ENCODE results near the gene COL11A2. TPM values are rescaled to one million over a fixed set of nuclear protein-coding genes. Genes with fewer than 3 reads are reported as not detected.
A peak's percentile ranks its signal among the peaks of the same experiment; 100 is the strongest.
"Not testable (repeated sequence)": the region's sequence is repeated elsewhere in the genome, so short reads cannot be mapped to it uniquely, and the experiment has no call there.

COL11A2 gene
- total and polyA plus RNA-seq, 12 donors: 0.52 to 8.7 (median 0.94) TPM

DNA sequence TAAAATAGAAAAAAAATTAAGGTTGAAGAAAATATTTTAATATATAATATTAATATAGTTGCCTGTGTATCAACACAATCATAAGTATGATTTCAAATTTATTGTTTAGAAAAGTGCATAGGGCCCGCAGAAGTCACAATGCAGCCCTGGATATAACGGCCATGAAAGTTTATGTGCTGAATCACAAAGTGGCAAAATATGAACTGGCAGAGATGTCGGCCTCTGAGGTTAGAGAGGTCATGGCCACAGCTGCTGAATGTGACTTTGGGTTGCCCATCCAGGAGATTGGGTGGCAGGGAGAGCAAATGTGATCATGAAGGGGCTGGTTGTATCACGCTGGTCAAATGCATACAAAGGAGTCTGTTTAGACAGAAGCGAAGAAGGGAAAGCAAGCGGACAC is 35.7 kb downstream of the COL11A2 start:
- Histone ChIP-seq H3K4me3 (no peak overlapping the region), H3K27ac (peak overlapping the region in 1 of 10 donors; percentile 3), H3K27me3 (peaks cover 0 to 5% (median 0%) of the 10 kb centered on the region in 7 donors), H3K9me3 (peaks cover 0 to 17% (median 13%) of the 10 kb centered on the region in 11 donors), H3K36me3 (no peaks in the 10 kb centered on the region), H3K4me1 (peaks cover 0 to 12% (median 0%) of the 10 kb centered on the region in 9 donors)
- no peak for ATAC-seq
- 79 to 95% methylated on average over 6 of the region's 6 CpGs for WGBS, 2 donors
- no peak for DNase-seq
- intact Hi-C loops (cut with DNase I): no loop called here
- TF ChIP-seq CTCF (IDR thresholded peaks at IDR 0.05): no peak

- Histone ChIP-seq H3K9me3 (peaks cover 0 to 25% (median 14%) of the 10 kb centered on the region in 11 donors), H3K27me3 (peaks cover 0 to 15% (median 12%) of the 10 kb centered on the region in 7 donors), H3K36me3 (no peaks in the 10 kb centered on the region), H3K4me1 (no peaks in the 10 kb centered on the region), H3K4me3 (no peak overlapping the region), H3K27ac (no peak overlapping the region)
- TF ChIP-seq CTCF (IDR thresholded peaks at IDR 0.05): no peak
- 74% methylated on average over 4 of the region's 4 CpGs for WGBS, 2 donors
- intact Hi-C loops (cut with DNase I): loop anchor here in 1 of 10 donors (5.0 kb wide), 1 partner anchor 37 kb away; no protein-coding TSS in a partner anchor
- no peak for DNase-seq
- no peak for ATAC-seq
Measured at GRCh38 chr6:33154349-33154748, 37.9 kb downstream of the COL11A2 start.

DNA sequence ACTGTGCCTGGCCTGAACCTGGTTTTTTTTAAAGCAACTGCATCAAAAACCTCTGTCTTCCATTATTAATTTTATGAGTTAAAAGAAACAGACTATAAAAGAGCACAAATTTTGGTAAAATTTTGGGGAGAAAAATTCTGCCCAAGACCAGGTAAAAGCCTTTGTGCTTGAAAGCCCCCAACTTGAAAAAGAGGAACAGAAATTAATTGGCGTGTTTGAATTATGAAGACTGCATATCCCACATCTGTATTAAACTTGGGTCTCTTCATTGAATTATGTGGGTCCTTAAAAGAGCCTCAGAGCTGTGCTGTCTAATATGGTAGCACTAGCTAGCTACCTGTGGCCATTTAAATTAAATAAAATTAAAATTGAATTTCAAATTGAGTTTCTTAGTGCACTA is 41.2 kb downstream of the COL11A2 start:
- DNase-seq (no peak), ATAC-seq (no peak)
- peaks cover 0 to 22% (median 12%) of the 10 kb centered on the region in 7 donors for H3K27me3 ChIP-seq
- H3K36me3 ChIP-seq: no peaks in the 10 kb centered on the region
- H3K27ac ChIP-seq: no peak overlapping the region
- 82 to 88% methylated on average over 1 of the region's 1 CpG for WGBS, 2 donors
- no peak for TF ChIP-seq CTCF (IDR thresholded peaks at IDR 0.05)
- no peaks in the 10 kb centered on the region for H3K4me1 ChIP-seq
- intact Hi-C loops (cut with DNase I): loop anchor here in 1 of 10 donors (5.0 kb wide), 1 partner anchor 34 kb away; no protein-coding TSS in a partner anchor
- no peak overlapping the region for H3K4me3 ChIP-seq
- H3K9me3 ChIP-seq: peaks cover 0 to 25% (median 14%) of the 10 kb centered on the region in 11 donors

GRCh38 chr6:33150560-33150959 is 41.7 kb downstream of the COL11A2 start:
- intact Hi-C loops (cut with DNase I): loop anchor here in 1 of 10 donors (5.0 kb wide), 1 partner anchor 33 kb away; no protein-coding TSS in a partner anchor
- H3K4me3 ChIP-seq, H3K27ac ChIP-seq, H3K36me3 ChIP-seq, H3K4me1 ChIP-seq, DNase-seq, ATAC-seq: not testable (repeated sequence)
- Histone ChIP-seq H3K9me3 (peaks cover 0 to 25% (median 14%) of the 10 kb centered on the region in 11 donors), H3K27me3 (peaks cover 0 to 22% (median 12%) of the 10 kb centered on the region in 7 donors)
- 84 to 91% methylated on average over 3 of the region's 3 CpGs for WGBS, 2 donors
